Mesenchymal stem cell (in vitro differentiated cells and primary cell): ENCODE measurements around the gene FOXE1.

Experiments
- DNase-seq: peaks from one replicate; pipeline ENCODE4 v3.0.0-alpha.2; 2013
- H2AFZ ChIP-seq: one replicate; pipeline ENCODE4 v1.6.1; 2013; ENCODE audit warnings: low read depth, mild to moderate bottlenecking, control low read depth, inconsistent platforms, low read length, moderate library complexity
- H2AK5ac ChIP-seq: 2 replicates; pipeline ENCODE4 v1.6.1; 2013; ENCODE audit warnings: low read length, moderate library complexity, mild to moderate bottlenecking, inconsistent platforms; ENCODE audit not compliant: severe bottlenecking
- H2BK120ac ChIP-seq: one replicate; pipeline ENCODE4 v1.6.1; 2013; ENCODE audit warnings: low read depth, mild to moderate bottlenecking, inconsistent platforms, low read length, moderate library complexity
- H2BK12ac ChIP-seq, 2 experiments: one replicate each; pipeline ENCODE4 v1.6.1; 2013; ENCODE audit warnings: inconsistent platforms in 2 of 2, low read length in 2 of 2, mild to moderate bottlenecking in 2 of 2, moderate library complexity in 2 of 2, control low read depth in 1 of 2
- H2BK15ac ChIP-seq: one replicate; pipeline ENCODE4 v1.6.1; 2013; ENCODE audit warnings: mild to moderate bottlenecking, low read depth, inconsistent platforms; ENCODE audit not compliant: poor library complexity, severe bottlenecking
- H2BK5ac ChIP-seq: 2 replicates; pipeline ENCODE4 v1.6.1; 2013; ENCODE audit warnings: low read depth, mild to moderate bottlenecking, low read length, control low read depth, inconsistent platforms; ENCODE audit not compliant: poor library complexity, severe bottlenecking
- H3K14ac ChIP-seq, 2 experiments: one replicate each; pipeline ENCODE4 v1.6.1; 2013; ENCODE audit warnings: inconsistent platforms in 2 of 2, low read length in 2 of 2, control low read depth in 1 of 2, mild to moderate bottlenecking in 1 of 2, moderate library complexity in 1 of 2
- H3K18ac ChIP-seq, 2 experiments: one replicate each; pipeline ENCODE4 v1.6.1; 2013; ENCODE audit warnings: inconsistent platforms in 2 of 2, low read length in 2 of 2, control low read depth in 1 of 2, low read depth in 1 of 2, mild to moderate bottlenecking in 1 of 2
- H3K23ac ChIP-seq, 2 experiments: one replicate each; pipeline ENCODE4 v1.6.1; 2013; ENCODE audit warnings: inconsistent platforms in 2 of 2, low read length in 2 of 2, mild to moderate bottlenecking in 2 of 2, moderate library complexity in 2 of 2, control low read depth in 1 of 2
- H3K27ac ChIP-seq: 2 replicates; pipeline ENCODE4 v1.5.1; 2013; ENCODE audit warnings: mild to moderate bottlenecking, moderate library complexity, low read length, control low read depth, inconsistent platforms; ENCODE audit not compliant: poor library complexity, severe bottlenecking
- H3K27me3 ChIP-seq, 2 experiments: 2 replicates each; pipeline versions ENCODE4 v1.6.1 to v1.7.0; 2013; ENCODE audit warnings: low read length in 2 of 2, mild to moderate bottlenecking in 2 of 2, moderate library complexity in 2 of 2, control low read depth in 1 of 2, inconsistent platforms in 1 of 2; ENCODE audit not compliant: control insufficient read depth in 1 of 2, insufficient read depth in 1 of 2
- H3K36me3 ChIP-seq, 2 experiments: 2 replicates each; pipeline versions ENCODE4 v1.6.1 to v1.7.0; 2013; ENCODE audit warnings: low read length in 2 of 2, control low read depth in 1 of 2, inconsistent platforms in 1 of 2, low read depth in 1 of 2, mild to moderate bottlenecking in 1 of 2; ENCODE audit not compliant: insufficient read depth in 2 of 2, control insufficient read depth in 1 of 2
- H3K4ac ChIP-seq, 2 experiments: one replicate each; pipeline ENCODE4 v1.6.1; 2013; ENCODE audit warnings: inconsistent platforms in 2 of 2, low read length in 2 of 2, mild to moderate bottlenecking in 2 of 2, moderate library complexity in 2 of 2, control low read depth in 1 of 2, low read depth in 1 of 2
- H3K4me1 ChIP-seq: 2 replicates; pipeline ENCODE4 v1.6.1; 2013; ENCODE audit warnings: low read depth, low read length, control low read depth; ENCODE audit not compliant: control insufficient read depth, insufficient read depth
- H3K4me2 ChIP-seq: 2 replicates; pipeline ENCODE4 v1.6.1; 2013; ENCODE audit warnings: low read length, mild to moderate bottlenecking, inconsistent platforms; ENCODE audit not compliant: poor library complexity, severe bottlenecking
- H3K4me3 ChIP-seq, 2 experiments: 2 replicates each; pipeline versions ENCODE4 v1.5.1 to v1.7.0; 2013; ENCODE audit warnings: low read length in 2 of 2, mild to moderate bottlenecking in 2 of 2, control low read depth in 1 of 2, low read depth in 1 of 2; ENCODE audit not compliant: insufficient read depth in 1 of 2
- H3K79me1 ChIP-seq: replicated peaks from 2 replicates; pipeline ENCODE4 v1.6.1; 2013; ENCODE audit warnings: mild to moderate bottlenecking, control low read depth, low read length, inconsistent platforms; ENCODE audit not compliant: poor library complexity, severe bottlenecking
- H3K9ac ChIP-seq: 2 replicates; pipeline ENCODE4 v1.7.0; 2013; ENCODE audit warnings: mild to moderate bottlenecking, low read length, moderate library complexity
- H3K9me3 ChIP-seq: 2 replicates; pipeline ENCODE4 v1.7.0; 2013; ENCODE audit warnings: mild to moderate bottlenecking, low read length; ENCODE audit not compliant: control insufficient read depth
- H4K8ac ChIP-seq: one replicate; pipeline ENCODE4 v1.6.1; 2013; ENCODE audit warnings: inconsistent platforms, mild to moderate bottlenecking, low read length, moderate library complexity
- H4K91ac ChIP-seq: one replicate; pipeline ENCODE4 v1.6.1; 2013; ENCODE audit warnings: mild to moderate bottlenecking, low read length, inconsistent platforms
- WGBS: methylation state at CpG from one replicate; pipeline ENCODE4 v1.1.7; 2013; ENCODE audit warnings: mixed read lengths; 5-methylcytosine and 5-hydroxymethylcytosine counted together

FOXE1 gene

DNA sequence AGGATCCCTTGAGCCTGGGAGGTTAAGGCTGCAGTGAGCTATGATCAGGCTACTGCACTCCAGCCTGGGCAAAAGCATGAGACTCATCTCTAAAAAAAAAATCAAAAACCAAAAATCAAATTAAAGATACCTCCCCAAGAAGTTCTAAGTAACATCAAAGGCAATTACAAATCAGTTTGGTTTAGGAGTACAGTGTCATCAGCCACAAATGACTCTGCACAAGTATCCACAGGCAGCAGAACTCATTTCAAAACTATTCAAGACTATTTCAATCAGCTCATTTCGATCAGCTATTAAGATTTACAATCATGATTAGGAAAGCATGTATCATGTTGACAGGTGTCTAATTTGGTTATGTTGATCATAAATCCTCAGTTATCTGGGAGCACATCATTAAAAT lies 50.2 kb downstream of the FOXE1 start:
- Histone ChIP-seq H2AFZ (no peak overlapping the region), H3K27me3 (no peaks in the 10 kb centered on the region), H3K23ac (no peak overlapping the region), H3K18ac (no peak overlapping the region), H2BK15ac (no peak overlapping the region), H3K36me3 (peaks cover 12 to 16% of the 10 kb centered on the region in 2 experiments), H2BK12ac (no peak overlapping the region), H3K27ac (no peak overlapping the region), H4K91ac (no peak overlapping the region), H2AK5ac (no peak overlapping the region), H3K4me1 (peaks cover 1% of the 10 kb centered on the region), H3K4me2 (no peak overlapping the region), H3K79me1 (peaks cover 25% of the 10 kb centered on the region), H2BK5ac (no peak overlapping the region), H4K8ac (no peak overlapping the region), H3K4ac (no peak overlapping the region), H2BK120ac (no peak overlapping the region), H3K14ac (no peak overlapping the region), H3K4me3 (no peak overlapping the region), H3K9ac (peak overlapping the region; percentile 2), H3K9me3 (no peaks in the 10 kb centered on the region)
- no CpG with 5 or more reads among the region's 1 CpG for WGBS
- DNase-seq, result no peak

DNA sequence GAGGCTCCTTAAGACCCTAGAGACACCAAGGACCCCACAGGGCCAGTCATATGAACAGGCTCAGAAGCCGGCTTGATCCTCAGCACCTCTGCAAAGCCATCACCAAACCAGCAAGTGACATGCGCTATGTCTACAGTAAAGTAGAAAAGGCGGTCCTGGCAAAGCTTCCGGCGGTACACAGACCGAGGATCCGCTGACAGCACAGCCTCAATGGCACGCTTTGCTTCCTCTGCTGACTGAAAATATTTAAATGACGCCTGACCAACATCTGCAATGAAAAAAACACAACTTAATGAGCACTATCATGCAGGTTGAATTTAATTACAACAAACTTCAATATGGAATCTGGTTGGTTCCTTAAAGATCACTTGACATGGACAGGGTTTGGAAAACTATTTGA lies 51.7 kb downstream of the FOXE1 start:
- peaks cover 19 to 27% of the 10 kb centered on the region in 2 experiments for H3K36me3 ChIP-seq
- H3K9me3 ChIP-seq, result no peaks in the 10 kb centered on the region
- no peak overlapping the region for H4K8ac ChIP-seq
- no peak overlapping the region for H3K14ac ChIP-seq
- no peak overlapping the region for H2BK120ac ChIP-seq
- H3K18ac ChIP-seq, result no peak overlapping the region
- H4K91ac ChIP-seq, result no peak overlapping the region
- no peaks in the 10 kb centered on the region for H3K27me3 ChIP-seq
- H3K9ac ChIP-seq, result no peak overlapping the region
- H2BK5ac ChIP-seq, result no peak overlapping the region
- H2AFZ ChIP-seq, result no peak overlapping the region
- peaks cover 1% of the 10 kb centered on the region for H3K4me1 ChIP-seq
- H2BK12ac ChIP-seq, result no peak overlapping the region
- 96% methylated on average over 8 of the region's 9 CpGs for WGBS
- H3K4ac ChIP-seq, result no peak overlapping the region
- no peak overlapping the region for H3K23ac ChIP-seq
- no peak overlapping the region for H2AK5ac ChIP-seq
- H3K27ac ChIP-seq, result no peak overlapping the region
- no peak for DNase-seq
- no peak overlapping the region for H3K4me2 ChIP-seq
- peaks cover 27% of the 10 kb centered on the region for H3K79me1 ChIP-seq
- H2BK15ac ChIP-seq, result no peak overlapping the region
- H3K4me3 ChIP-seq, result no peak overlapping the region

- no peak overlapping the region for H4K8ac ChIP-seq
- H2AK5ac ChIP-seq, result no peak overlapping the region
- 100% methylated on average over 1 of the region's 2 CpGs for WGBS
These were observed 52.2 kb downstream of the FOXE1 start for GRCh38 chr9:97905228-97905627.

More at GRCh38 chr9:97905228-97905627, 52.2 kb downstream of the FOXE1 start:
- Histone ChIP-seq H3K36me3 (peaks cover 24 to 32% of the 10 kb centered on the region in 2 experiments), H3K14ac (no peak overlapping the region), H3K18ac (no peak overlapping the region), H2AFZ (no peak overlapping the region), H3K27me3 (no peaks in the 10 kb centered on the region), H2BK12ac (no peak overlapping the region), H2BK120ac (no peak overlapping the region), H2BK15ac (no peak overlapping the region), H3K79me1 (peaks cover 27% of the 10 kb centered on the region), H3K4ac (no peak overlapping the region), H3K27ac (no peak overlapping the region), H3K23ac (no peak overlapping the region), H4K91ac (no peak overlapping the region), H3K9ac (no peak overlapping the region), H3K9me3 (no peaks in the 10 kb centered on the region), H2BK5ac (no peak overlapping the region), H3K4me2 (no peak overlapping the region), H3K4me3 (no peak overlapping the region), H3K4me1 (peaks cover 1% of the 10 kb centered on the region)
- DNase-seq, result no peak
